ENCODE results near the gene KCTD1. TPM values are rescaled to one million over a fixed set of nuclear protein-coding genes. Genes with fewer than 3 reads are reported as not detected.
A peak's percentile ranks its signal among the peaks of the same experiment; 100 is the strongest.

KCTD1 gene
- total and polyA plus RNA-seq, 2 of the 8 experiments (the other 6 are each of a cell fraction or from before 2014, with no cell fraction given), result 7.7 to 14.0 TPM

DNA sequence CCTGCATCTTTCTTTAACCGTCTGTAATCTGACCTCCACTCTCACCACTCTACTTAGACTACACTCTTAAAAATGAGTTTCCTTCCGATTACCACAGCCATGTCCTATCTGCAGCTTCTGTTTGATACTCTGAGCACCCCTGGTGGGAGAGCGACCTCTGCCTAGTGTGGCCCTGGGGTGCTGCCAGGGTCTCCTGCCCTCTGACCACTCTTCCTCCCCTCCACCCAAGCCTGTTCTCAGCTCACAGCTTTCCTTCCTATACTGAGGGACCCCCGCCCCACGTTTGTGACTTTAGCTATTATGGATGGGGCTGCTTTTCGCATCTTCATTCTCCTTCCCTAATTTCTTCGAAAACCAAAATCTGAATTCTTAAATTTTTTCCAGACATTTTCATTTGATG, 132.7 kb downstream of the KCTD1 start:
- H3K9ac ChIP-seq (replicated peaks in 1 of 4; ENCODE audit: extremely low read depth in 1 of 4, low read depth in 3 of 4, low read length in 3 of 4), result no peak overlapping the region
- H3K36me3 ChIP-seq (ENCODE audit: control insufficient read depth in 2 of 4, insufficient read depth in 4 of 4, low read length in 3 of 4), result no peaks in the 10 kb centered on the region
- DNase-seq (ENCODE audit: low read depth in 1 of 2, low spot score in 2 of 2) (no peak), FAIRE-seq (no peak)
- H3K23ac ChIP-seq (ENCODE audit: insufficient read length), result no peak overlapping the region
- no peaks in the 10 kb centered on the region for H4K20me1 ChIP-seq (replicated peaks in 1 of 2; ENCODE audit: control insufficient read depth in 1 of 2, insufficient read depth in 2 of 2, low read length in 2 of 2)
- CTCF ChIA-PET (ENCODE audit: partially characterized antibody), result interaction anchor here (1.9 to 2.0 kb wide), 2 partner anchors 9 to 32 kb away, joined by 6 to 10 read pairs; no protein-coding TSS in a partner anchor
- peak overlapping the region; percentile 20; the same call in 1 of the 2 replicates for H3K18ac ChIP-seq (ENCODE audit: extremely low read depth, low read length)
- H4K5ac ChIP-seq (ENCODE audit: insufficient read length, low read depth, low read length), result no peak overlapping the region
- no peak overlapping the region for H3K56ac ChIP-seq (replicated peaks; ENCODE audit: insufficient read length, low read depth, low read length)
- H2AFZ ChIP-seq (ENCODE audit: low read length), result no peak overlapping the region
- H3K4me2 ChIP-seq (ENCODE audit: insufficient read depth in 1 of 2, low read depth in 2 of 2, low read length in 2 of 2), result peak overlapping the region; percentile 44 to 68
- H3K4ac ChIP-seq (replicated peaks; ENCODE audit: insufficient read length, low read depth, low read length), result no peak overlapping the region
- no peaks in the 10 kb centered on the region for H3K27me3 ChIP-seq (replicated peaks in 1 of 4; ENCODE audit: control insufficient read depth in 3 of 4, extremely low read depth in 1 of 4, insufficient read depth in 3 of 4, low read length in 3 of 4)
- H2BK20ac ChIP-seq (ENCODE audit: low read length), result no peak overlapping the region
- H3K23me2 ChIP-seq (ENCODE audit: low read depth, low read length), result 0 out of 2 replicates have a peak, but pooled peaks cover 2% of the 10 kb centered on the region
- H3K27ac ChIP-seq (ENCODE audit: low read depth, low read length), result no peak overlapping the region
- H3K14ac ChIP-seq (ENCODE audit: insufficient read length), result no peak overlapping the region
- 56 to 100% methylated on average over 1 to 7 of the region's 7 CpGs for WGBS, 2 experiments (ENCODE audit: extremely low coverage in 1 of 2, insufficient coverage in 1 of 2, insufficient read length in 1 of 2, insufficient replicate concordance in 2 of 2, low coverage in 1 of 2, low lambda C conversion rate in 2 of 2, missing lambda C conversion rate in 1 of 2)
- H4K91ac ChIP-seq (replicated peaks; ENCODE audit: insufficient read length, low read length), result peak overlapping the region; percentile 6
- H3K4me3 ChIP-seq (ENCODE audit: extremely low read depth in 1 of 4, insufficient read depth in 2 of 4, low read depth in 3 of 4, low read length in 4 of 4), result peak overlapping the region in 1 of 4 experiments; percentile 29; a peak in 1 of 8 replicates
- H2BK15ac ChIP-seq (ENCODE audit: low read length), result no peak overlapping the region
- peaks cover 0 to 8% (median 6%) of the 10 kb centered on the region in 4 experiments; a peak in 5 of 7 replicates for H3K4me1 ChIP-seq (replicated peaks in 1 of 4; ENCODE audit: control insufficient read depth in 3 of 4, insufficient read depth in 4 of 4, low read length in 3 of 4)
- no peaks in the 10 kb centered on the region for H3K9me3 ChIP-seq (ENCODE audit: insufficient read depth in 2 of 2, low read depth in 1 of 2, low read length in 1 of 2)
- POLR2A ChIA-PET (ENCODE audit: partially characterized antibody), result no interaction called here
- H3K79me2 ChIP-seq (ENCODE audit: control insufficient read depth in 1 of 2, insufficient read depth in 2 of 2, low read length in 2 of 2), result no peaks in the 10 kb centered on the region
- peak overlapping the region; percentile 5; the same call in 1 of the 2 replicates for H2BK12ac ChIP-seq (ENCODE audit: low read depth, low read length)
- H4K8ac ChIP-seq (ENCODE audit: extremely low read depth, insufficient read depth, low read length), result no peak overlapping the region
- H2BK120ac ChIP-seq (replicated peaks; ENCODE audit: low read depth, low read length), result no peak overlapping the region
- H2BK5ac ChIP-seq (ENCODE audit: low read depth, low read length), result peak overlapping the region; percentile 67; the same call in 1 of the 2 replicates
- H3K79me1 ChIP-seq (ENCODE audit: low read depth, low read length), result no peaks in the 10 kb centered on the region
- no peak overlapping the region for H2AK5ac ChIP-seq (ENCODE audit: low read depth, low read length)
- TF ChIP-seq YY1 (IDR thresholded peaks at IDR 0.05; ENCODE audit: low read depth, low read length) (no peak), HDAC6 (IDR thresholded peaks at IDR 0.05; ENCODE audit: low read depth, low read length) (no peak), NRF1 (IDR thresholded peaks at IDR 0.05; ENCODE audit: low read depth, low read length) (no peak), RBBP5 (IDR thresholded peaks at IDR 0.05; ENCODE audit: borderline replicate concordance, low read depth, low read length) (no peak), ZNF274 (IDR thresholded peaks at IDR 0.05; ENCODE audit: borderline replicate concordance, extremely low read depth, low read length) (no peak), SIRT6 (IDR thresholded peaks at IDR 0.05; ENCODE audit: low read length) (no peak), FOSL1 (IDR thresholded peaks at IDR 0.05; ENCODE audit: insufficient read depth, low read depth, low read length) (no peak), CREB1 (IDR thresholded peaks at IDR 0.05) (no peak), TEAD4 (IDR thresholded peaks at IDR 0.05; ENCODE audit: low read depth, low read length) (no peak), TAF7 (optimal IDR thresholded peaks at IDR 0.05; ENCODE audit: borderline replicate concordance, low read depth, low read length) (no peak), SP4 (IDR thresholded peaks at IDR 0.05; ENCODE audit: low read length) (no peak), SUZ12 (IDR thresholded peaks at IDR 0.05; ENCODE audit: low read length) (no peak)
- TF ChIP-seq, protein P1, sequence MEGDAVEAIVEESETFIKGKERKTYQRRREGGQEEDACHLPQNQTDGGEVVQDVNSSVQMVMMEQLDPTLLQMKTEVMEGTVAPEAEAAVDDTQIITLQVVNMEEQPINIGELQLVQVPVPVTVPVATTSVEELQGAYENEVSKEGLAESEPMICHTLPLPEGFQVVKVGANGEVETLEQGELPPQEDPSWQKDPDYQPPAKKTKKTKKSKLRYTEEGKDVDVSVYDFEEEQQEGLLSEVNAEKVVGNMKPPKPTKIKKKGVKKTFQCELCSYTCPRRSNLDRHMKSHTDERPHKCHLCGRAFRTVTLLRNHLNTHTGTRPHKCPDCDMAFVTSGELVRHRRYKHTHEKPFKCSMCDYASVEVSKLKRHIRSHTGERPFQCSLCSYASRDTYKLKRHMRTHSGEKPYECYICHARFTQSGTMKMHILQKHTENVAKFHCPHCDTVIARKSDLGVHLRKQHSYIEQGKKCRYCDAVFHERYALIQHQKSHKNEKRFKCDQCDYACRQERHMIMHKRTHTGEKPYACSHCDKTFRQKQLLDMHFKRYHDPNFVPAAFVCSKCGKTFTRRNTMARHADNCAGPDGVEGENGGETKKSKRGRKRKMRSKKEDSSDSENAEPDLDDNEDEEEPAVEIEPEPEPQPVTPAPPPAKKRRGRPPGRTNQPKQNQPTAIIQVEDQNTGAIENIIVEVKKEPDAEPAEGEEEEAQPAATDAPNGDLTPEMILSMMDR (IDR thresholded peaks at IDR 0.05; ENCODE audit: control extremely low read depth in 1 of 3, insufficient read depth in 1 of 3, low read depth in 1 of 3, low read length in 3 of 3), result no peak

Measured in H1 (cell line).